ENCODE measurements around the gene TMEM150C. TPM values are rescaled to one million over a fixed set of nuclear protein-coding genes. Genes with fewer than 3 reads are reported as not detected.

TMEM150C gene
- not detected in 2 replicates for total RNA-seq (2014; rRNA removed; shearing (Covaris generic))

- no peak for DNase-seq (ENCODE audit: low spot score)
Observed at GRCh38 chr4:82561786-82562563, at the start of gene TMEM150C. TSS of gene TMEM150C (minus strand) at chr4:82561988. CDS start at chr4:82504657, 57,331 bp downstream.

- no peak for DNase-seq (ENCODE audit: low spot score)
Observed at GRCh38 chr4:82611527-82611926, 49.7 kb upstream of the TMEM150C start.

- DNase-seq (ENCODE audit: low spot score): no peak
Observed at GRCh38 chr4:82610041-82610440, 48.3 kb upstream of the TMEM150C start.

- DNase-seq (ENCODE audit: low spot score): no peak
Observed at GRCh38 chr4:82606622-82607021, 44.8 kb upstream of the TMEM150C start.

GRCh38 chr4:82604522-82604921, 42.7 kb upstream of the TMEM150C start:
- no peak for DNase-seq (ENCODE audit: low spot score)

- DNase-seq (ENCODE audit: low spot score): no peak
Observed at GRCh38 chr4:82601242-82602015, 39.6 kb upstream of the TMEM150C start.

- DNase-seq (ENCODE audit: low spot score): no peak
Observed at GRCh38 chr4:82599336-82599735, 37.5 kb upstream of the TMEM150C start.

GRCh38 chr4:82594456-82594855, 32.7 kb upstream of the TMEM150C start:
- DNase-seq (ENCODE audit: low spot score): no peak

GRCh38 chr4:82593411-82593810, 31.6 kb upstream of the TMEM150C start:
- no peak for DNase-seq (ENCODE audit: low spot score)

GRCh38 chr4:82592639-82593038, 30.9 kb upstream of the TMEM150C start:
- no peak for DNase-seq (ENCODE audit: low spot score)

GRCh38 chr4:82591592-82591991, 29.8 kb upstream of the TMEM150C start:
- DNase-seq (ENCODE audit: low spot score): no peak

- DNase-seq (ENCODE audit: low spot score): no peak
Observed at GRCh38 chr4:82589756-82590155, 28.0 kb upstream of the TMEM150C start.

GRCh38 chr4:82588771-82589270, 27.0 kb upstream of the TMEM150C start:
- no peak for DNase-seq (ENCODE audit: low spot score)

GRCh38 chr4:82587826-82588540, 26.2 kb upstream of the TMEM150C start:
- DNase-seq (ENCODE audit: low spot score): no peak

- DNase-seq (ENCODE audit: low spot score): no peak
Observed at GRCh38 chr4:82585690-82586435, 24.1 kb upstream of the TMEM150C start.

GRCh38 chr4:82584931-82585330, 23.1 kb upstream of the TMEM150C start:
- DNase-seq (ENCODE audit: low spot score): no peak

- no peak for DNase-seq (ENCODE audit: low spot score)
Observed at GRCh38 chr4:82583897-82584587, 22.3 kb upstream of the TMEM150C start.

GRCh38 chr4:82579932-82580331, 18.1 kb upstream of the TMEM150C start:
- DNase-seq (ENCODE audit: low spot score): no peak

- peak; percentile 20 for DNase-seq (ENCODE audit: low spot score)
Observed at GRCh38 chr4:82578935-82579334, 17.1 kb upstream of the TMEM150C start.

- no peak for DNase-seq (ENCODE audit: low spot score)
Observed at GRCh38 chr4:82577451-82577850, 15.7 kb upstream of the TMEM150C start.

GRCh38 chr4:82569727-82570126, 7.9 kb upstream of the TMEM150C start:
- DNase-seq (ENCODE audit: low spot score): no peak

Data from HT-29 (cell line).